IMR-90 (cell line): ENCODE data around the gene CMTM8. TPM values are rescaled to one million over a fixed set of nuclear protein-coding genes. Genes with fewer than 3 reads are reported as not detected.

ENCODE experiments used
- ATAC-seq: fragments of 200-7000 bp; cut with Tn5 transposase; 2 replicates; pipeline ENCODE4 v1.9.1; 2020; ENCODE audit warnings: low read depth, mild to moderate bottlenecking, moderate library complexity
- BruUV-seq: library from RNA; stranded (reverse); fragments of 400-500 nt; replicated peaks from 2 replicates; lab custom pipeline; 2021; lab: Mats Ljungman, UMichigan
- CTCF ChIA-PET: fragments of 300-600 bp; formaldehyde crosslinking; extraction: SDS; loops from one replicate; lab custom pipeline; 2021; ENCODE audit warnings: antibody characterized with exemption; lab: Yijun Ruan, JAX
- POLR2A ChIA-PET: fragments of 300-600 bp; sonication (Branson Sonifier 250); formaldehyde crosslinking; loops from one replicate; lab custom pipeline; 2022; ENCODE audit warnings: antibody characterized with exemption; ENCODE audit not compliant: unreplicated experiment; lab: Charles Lee
- DNase-seq: peaks from one replicate; pipeline ENCODE4 v3.0.0; 2013
- H2AFZ ChIP-seq: replicated peaks from 2 replicates; pipeline ENCODE3; 2013; ENCODE audit warnings: low read length, mild to moderate bottlenecking; ENCODE audit not compliant: poor library complexity
- H2AK5ac ChIP-seq: 2 replicates; pipeline ENCODE4 v1.6.1; 2013; ENCODE audit warnings: low read depth, low read length, inconsistent platforms
- H2AK9ac ChIP-seq: replicated peaks from 2 replicates; pipeline ENCODE3; 2013; ENCODE audit warnings: mild to moderate bottlenecking, low read depth, low read length, moderate library complexity; ENCODE audit not compliant: poor library complexity
- H2BK120ac ChIP-seq: 2 replicates; pipeline ENCODE4 v1.6.1; 2013; ENCODE audit warnings: low read depth, low read length, inconsistent platforms
- H2BK15ac ChIP-seq: 3 replicates; pipeline ENCODE4 v1.6.1; 2013; ENCODE audit warnings: low read depth, low read length, inconsistent platforms
- H2BK20ac ChIP-seq: 2 replicates; pipeline ENCODE4 v1.6.1; 2013; ENCODE audit warnings: low read depth, mild to moderate bottlenecking, inconsistent platforms, low read length, moderate library complexity
- H2BK5ac ChIP-seq: 2 replicates; pipeline ENCODE4 v1.6.1; 2013; ENCODE audit warnings: mild to moderate bottlenecking, low read depth, low read length, inconsistent platforms; ENCODE audit not compliant: poor library complexity, severe bottlenecking
- H3K14ac ChIP-seq: replicated peaks from 2 replicates; pipeline ENCODE4 v1.6.1; 2013; ENCODE audit warnings: low read depth, low read length, inconsistent platforms
- H3K18ac ChIP-seq: 2 replicates; pipeline ENCODE4 v1.6.1; 2013; ENCODE audit warnings: low read depth, low read length, control low read depth
- H3K23ac ChIP-seq: 2 replicates; pipeline ENCODE4 v1.6.1; 2013; ENCODE audit warnings: low read depth, low read length, inconsistent platforms
- H3K27ac ChIP-seq: 2 replicates; pipeline ENCODE4 v1.5.1; 2013; ENCODE audit warnings: mild to moderate bottlenecking, control low read depth, low read length; ENCODE audit not compliant: insufficient read depth
- H3K27me3 ChIP-seq: 2 replicates; pipeline ENCODE4 v1.6.1; 2013; ENCODE audit warnings: low read length; ENCODE audit not compliant: control insufficient read depth, insufficient read depth
- H3K36me3 ChIP-seq: 2 replicates; pipeline ENCODE4 v1.6.1; 2013; ENCODE audit warnings: low read length, mixed read lengths; ENCODE audit not compliant: control insufficient read depth, insufficient read depth
- H3K4ac ChIP-seq: 2 replicates; pipeline ENCODE4 v1.6.1; 2013; ENCODE audit warnings: low read depth, low read length, inconsistent platforms
- H3K4me1 ChIP-seq: 2 replicates; pipeline ENCODE4 v1.6.1; 2013; ENCODE audit warnings: low read length, mixed read lengths; ENCODE audit not compliant: control insufficient read depth, insufficient read depth
- H3K4me2 ChIP-seq: 2 replicates; pipeline ENCODE4 v1.6.1; 2013; ENCODE audit warnings: low read depth, mild to moderate bottlenecking, control low read depth, low read length, moderate library complexity
- H3K4me3 ChIP-seq: 2 replicates; pipeline ENCODE4 v1.5.1; 2013; ENCODE audit warnings: low read depth, mild to moderate bottlenecking, control low read depth, low read length, moderate library complexity; ENCODE audit not compliant: insufficient read depth
- H3K56ac ChIP-seq: 2 replicates; pipeline ENCODE4 v1.6.1; 2013; ENCODE audit warnings: low read length, inconsistent platforms; ENCODE audit not compliant: insufficient read depth; ENCODE audit errors: extremely low read depth
- H3K79me1 ChIP-seq, 2 experiments: 2 replicates each; pipeline ENCODE4 v1.6.1; 2013; ENCODE audit warnings: low read length in 2 of 2, inconsistent platforms in 1 of 2, low read depth in 1 of 2
- H3K9ac ChIP-seq: 2 replicates; pipeline ENCODE4 v1.6.1; 2013; ENCODE audit warnings: low read depth, low read length, control low read depth
- H3K9me1 ChIP-seq: 2 replicates; pipeline ENCODE4 v1.6.1; 2013; ENCODE audit warnings: low read length, inconsistent platforms; ENCODE audit not compliant: insufficient read depth
- H3K9me3 ChIP-seq: 2 replicates; pipeline ENCODE4 v1.6.1; 2013; ENCODE audit warnings: low read length; ENCODE audit not compliant: control insufficient read depth, insufficient read depth
- H4K20me1 ChIP-seq: 2 replicates; pipeline ENCODE4 v1.6.1; 2013; ENCODE audit warnings: low read length, inconsistent platforms; ENCODE audit not compliant: insufficient read depth
- H4K5ac ChIP-seq: 2 replicates; pipeline ENCODE4 v1.6.1; 2013; ENCODE audit warnings: mild to moderate bottlenecking, low read depth, low read length, control low read depth
- H4K8ac ChIP-seq, 2 experiments: 2 replicates each; pipeline ENCODE4 v1.6.1; 2013; ENCODE audit warnings: low read depth in 2 of 2, low read length in 2 of 2, control low read depth in 1 of 2, inconsistent platforms in 1 of 2
- H4K91ac ChIP-seq: 2 replicates; pipeline ENCODE4 v1.6.1; 2013; ENCODE audit warnings: low read depth, low read length, inconsistent platforms; ENCODE audit not compliant: insufficient read depth
- BHLHE40 ChIP-seq: fragments of 150-350 bp; IDR thresholded peaks from 2 replicates; pipeline ENCODE4 v1.6.1; 2016; ENCODE audit warnings: mild to moderate bottlenecking, low read depth, low read length
- CEBPB ChIP-seq: IDR thresholded peaks from 2 replicates; pipeline ENCODE4 v1.6.1; 2012; ENCODE audit warnings: low read depth, low read length, improper control_type of control experiment
- CHD1 ChIP-seq: IDR thresholded peaks from 2 replicates; pipeline ENCODE4 v1.6.1; 2012; ENCODE audit warnings: low read depth, low read length, improper control_type of control experiment
- FOS ChIP-seq: fragments of 150-350 bp; IDR thresholded peaks from 2 replicates; pipeline ENCODE4 v1.6.1; 2016; ENCODE audit warnings: low read depth, low read length
- MAFK ChIP-seq: IDR thresholded peaks from 2 replicates; pipeline ENCODE4 v1.6.1; 2012; ENCODE audit warnings: low read depth, low read length, improper control_type of control experiment
- MAZ ChIP-seq: IDR thresholded peaks from 2 replicates; pipeline ENCODE4 v1.6.1; 2012; ENCODE audit warnings: low read depth, mild to moderate bottlenecking, low read length, improper control_type of control experiment, moderate library complexity, borderline replicate concordance
- MXI1 ChIP-seq: IDR thresholded peaks from 2 replicates; pipeline ENCODE4 v1.6.1; 2012; ENCODE audit warnings: low read depth, mild to moderate bottlenecking, low read length, moderate library complexity, borderline replicate concordance
- NFE2L2 ChIP-seq: fragments of 150-350 bp; IDR thresholded peaks from 2 replicates; pipeline ENCODE4 v1.6.1; 2016; ENCODE audit warnings: low read depth, mild to moderate bottlenecking, low read length
- POLR2A ChIP-seq: IDR thresholded peaks from 2 replicates; pipeline ENCODE4 v1.6.1; 2012; ENCODE audit warnings: mild to moderate bottlenecking, low read depth, low read length
- RAD21 ChIP-seq: IDR thresholded peaks from 2 replicates; pipeline ENCODE4 v1.6.1; 2012; ENCODE audit warnings: low read length, improper control_type of control experiment
- RCOR1 ChIP-seq: IDR thresholded peaks from 2 replicates; pipeline ENCODE4 v1.6.1; 2012; ENCODE audit warnings: mild to moderate bottlenecking, low read length, improper control_type of control experiment; ENCODE audit not compliant: insufficient replicate concordance
- RFX5 ChIP-seq: IDR thresholded peaks from 2 replicates; pipeline ENCODE4 v1.8.0; 2012; ENCODE audit warnings: low read depth, mild to moderate bottlenecking, low read length, moderate library complexity
- SMC3 ChIP-seq: fragments of 150-350 bp; IDR thresholded peaks from 2 replicates; pipeline ENCODE4 v1.6.1; 2016; ENCODE audit warnings: low read depth, mild to moderate bottlenecking, antibody characterized with exemption, low read length, moderate library complexity
- WGBS, 2 experiments: methylation state at CpG; one replicate each; pipeline versions ENCODE4 v1.1.5 to v1.1.7; 2013; ENCODE audit warnings: missing lambda C conversion rate in 2 of 2; ENCODE audit not compliant: insufficient read length in 1 of 2; ENCODE audit errors: extremely low coverage in 2 of 2; 5-methylcytosine and 5-hydroxymethylcytosine counted together
- dilution Hi-C: fragments of 300-500 bp; cut with HindIII; formaldehyde crosslinking; loops from one replicate; pipeline ENCODE4 v1.14.3; 2018; ENCODE audit warnings: low sequenced_read_pairs; ENCODE audit not compliant: unreplicated experiment
- in situ Hi-C: fragments of 300-500 bp; cut with MboI; formaldehyde crosslinking; loops from 3 replicates; pipeline ENCODE4 v1.14.3; 2019; ENCODE audit warnings: low sequenced_read_pairs, inconsistent platforms, mixed read lengths
- intact Hi-C: fragments of 100-400 bp; cut with micrococcal nuclease; formaldehyde crosslinking; loops from 2 replicates; pipeline ENCODE4 v1.10.0; 2022
- polyA plus RNA-seq, 3 experiments: library from polyadenylated mRNA; depleted of rRNA; stranded (reverse); fragments of >200 nt; gene quantifications; 2 replicates each; pipeline ENCODE4 v1.2.3, GENCODE V29; 2012; ENCODE audit warnings: low replicate concordance in 1 of 3
- total RNA-seq: library from RNA; depleted of rRNA; stranded (reverse); fragments of >200 nt; gene quantifications from 2 replicates; pipeline ENCODE4 v1.2.3, GENCODE V29; 2012
- TF ChIP-seq, protein P1 (sequence below): conservative IDR thresholded peaks from 2 replicates; pipeline ENCODE4 v1.5.1; 2012; ENCODE audit warnings: mild to moderate bottlenecking, low read depth, low read length, improper control_type of control experiment
- TF ChIP-seq, protein P2 (sequence below): fragments of 150-350 bp; IDR thresholded peaks from 2 replicates; pipeline ENCODE4 v1.6.1; 2016; ENCODE audit warnings: low read depth, mild to moderate bottlenecking, low read length, moderate library complexity, borderline replicate concordance
- TF ChIP-seq, protein P3 (sequence below): fragments of 150-350 bp; IDR thresholded peaks from 2 replicates; pipeline ENCODE4 v1.6.1; 2017; ENCODE audit warnings: mild to moderate bottlenecking, antibody characterized with exemption, low read length, low read depth

The CMTM8 gene
- total and polyA plus RNA-seq, 2 of the 4 experiments (the other 2 are of a cell fraction) = 0.15 TPM; not detected in 1

DNA sequence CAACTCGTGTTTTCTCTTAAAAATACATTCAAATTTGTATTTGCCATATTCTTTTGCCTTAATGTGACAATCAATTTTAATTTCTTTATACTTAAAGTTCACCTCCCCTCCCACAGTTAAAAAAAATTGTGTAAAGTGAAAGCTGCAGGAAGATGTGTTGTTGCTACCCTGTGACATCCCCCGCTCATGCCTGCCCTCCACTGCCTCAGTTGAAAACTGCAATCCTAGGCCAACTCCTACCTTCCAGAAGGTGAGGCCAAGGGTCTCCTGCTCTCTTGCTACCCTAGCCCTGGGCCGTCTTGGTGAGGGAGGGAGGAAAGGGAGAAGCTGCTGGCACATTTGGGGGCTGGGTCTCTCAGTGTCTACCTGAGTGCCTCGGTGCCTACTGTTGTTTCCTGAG, 96.2 kb downstream of the CMTM8 start:
- Histone ChIP-seq H2AFZ (peak overlapping the region; percentile 37), H2BK5ac (no peak overlapping the region), H4K8ac (no peak overlapping the region), H3K9me3 (no peaks in the 10 kb centered on the region), H4K20me1 (no peaks in the 10 kb centered on the region), H3K23ac (no peak overlapping the region), H3K36me3 (no peaks in the 10 kb centered on the region), H3K18ac (no peak overlapping the region), H2AK5ac (no peak overlapping the region), H3K4ac (no peak overlapping the region), H4K5ac (no peak overlapping the region), H3K9me1 (no peaks in the 10 kb centered on the region), H3K14ac (no peak overlapping the region), H3K27me3 (peaks cover 8% of the 10 kb centered on the region), H3K4me1 (no peaks in the 10 kb centered on the region), H3K9ac (no peak overlapping the region), H2AK9ac (no peak overlapping the region), H2BK120ac (no peak overlapping the region), H3K4me3 (no peak overlapping the region), H3K56ac (no peak overlapping the region), H2BK15ac (no peak overlapping the region), H3K27ac (no peak overlapping the region), H2BK20ac (no peak overlapping the region), H3K4me2 (no peak overlapping the region), H3K79me1 (no peaks in the 10 kb centered on the region), H4K91ac (no peak overlapping the region)
- intact Hi-C loops (no loop called here), dilution Hi-C loops (no loop called here), in situ Hi-C loops (no loop called here)
- no CpG with 5 or more reads among the region's 4 CpGs for WGBS, 2 experiments
- BruUV-seq = no TSS peak
- no peak for ATAC-seq
- CTCF ChIA-PET = interaction anchor here (0.6 kb wide), 1 partner anchor 12 kb away, joined by 10 read pairs; no protein-coding TSS in a partner anchor
- no peak for DNase-seq
- no peak for TF ChIP-seq BHLHE40
- TF ChIP-seq RCOR1 = no peak
- TF ChIP-seq SMC3 = no peak
- TF ChIP-seq, protein P1, sequence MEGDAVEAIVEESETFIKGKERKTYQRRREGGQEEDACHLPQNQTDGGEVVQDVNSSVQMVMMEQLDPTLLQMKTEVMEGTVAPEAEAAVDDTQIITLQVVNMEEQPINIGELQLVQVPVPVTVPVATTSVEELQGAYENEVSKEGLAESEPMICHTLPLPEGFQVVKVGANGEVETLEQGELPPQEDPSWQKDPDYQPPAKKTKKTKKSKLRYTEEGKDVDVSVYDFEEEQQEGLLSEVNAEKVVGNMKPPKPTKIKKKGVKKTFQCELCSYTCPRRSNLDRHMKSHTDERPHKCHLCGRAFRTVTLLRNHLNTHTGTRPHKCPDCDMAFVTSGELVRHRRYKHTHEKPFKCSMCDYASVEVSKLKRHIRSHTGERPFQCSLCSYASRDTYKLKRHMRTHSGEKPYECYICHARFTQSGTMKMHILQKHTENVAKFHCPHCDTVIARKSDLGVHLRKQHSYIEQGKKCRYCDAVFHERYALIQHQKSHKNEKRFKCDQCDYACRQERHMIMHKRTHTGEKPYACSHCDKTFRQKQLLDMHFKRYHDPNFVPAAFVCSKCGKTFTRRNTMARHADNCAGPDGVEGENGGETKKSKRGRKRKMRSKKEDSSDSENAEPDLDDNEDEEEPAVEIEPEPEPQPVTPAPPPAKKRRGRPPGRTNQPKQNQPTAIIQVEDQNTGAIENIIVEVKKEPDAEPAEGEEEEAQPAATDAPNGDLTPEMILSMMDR = no peak
- TF ChIP-seq CEBPB = no peak
- TF ChIP-seq, protein P2, sequence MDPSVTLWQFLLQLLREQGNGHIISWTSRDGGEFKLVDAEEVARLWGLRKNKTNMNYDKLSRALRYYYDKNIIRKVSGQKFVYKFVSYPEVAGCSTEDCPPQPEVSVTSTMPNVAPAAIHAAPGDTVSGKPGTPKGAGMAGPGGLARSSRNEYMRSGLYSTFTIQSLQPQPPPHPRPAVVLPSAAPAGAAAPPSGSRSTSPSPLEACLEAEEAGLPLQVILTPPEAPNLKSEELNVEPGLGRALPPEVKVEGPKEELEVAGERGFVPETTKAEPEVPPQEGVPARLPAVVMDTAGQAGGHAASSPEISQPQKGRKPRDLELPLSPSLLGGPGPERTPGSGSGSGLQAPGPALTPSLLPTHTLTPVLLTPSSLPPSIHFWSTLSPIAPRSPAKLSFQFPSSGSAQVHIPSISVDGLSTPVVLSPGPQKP = no peak
- TF ChIP-seq CHD1 = no peak
- no peak for TF ChIP-seq MXI1
- no peak for TF ChIP-seq RAD21
- TF ChIP-seq MAFK = no peak
- TF ChIP-seq, protein P3, sequence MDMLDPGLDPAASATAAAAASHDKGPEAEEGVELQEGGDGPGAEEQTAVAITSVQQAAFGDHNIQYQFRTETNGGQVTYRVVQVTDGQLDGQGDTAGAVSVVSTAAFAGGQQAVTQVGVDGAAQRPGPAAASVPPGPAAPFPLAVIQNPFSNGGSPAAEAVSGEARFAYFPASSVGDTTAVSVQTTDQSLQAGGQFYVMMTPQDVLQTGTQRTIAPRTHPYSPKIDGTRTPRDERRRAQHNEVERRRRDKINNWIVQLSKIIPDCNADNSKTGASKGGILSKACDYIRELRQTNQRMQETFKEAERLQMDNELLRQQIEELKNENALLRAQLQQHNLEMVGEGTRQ = no peak
- TF ChIP-seq MAZ = no peak
- no peak for TF ChIP-seq RFX5
- TF ChIP-seq POLR2A = no peak
- TF ChIP-seq FOS = no peak
- TF ChIP-seq NFE2L2 = no peak
- POLR2A ChIA-PET = no interaction called here
